PFSK-1 (cell line): ENCODE data around the gene SUPT3H.

Experiments used
- FOXP2 ChIP-seq: optimal IDR thresholded peaks from 2 replicates; pipeline ENCODE3; 2011; ENCODE audit warnings: borderline replicate concordance, control low read depth, inconsistent platforms; ENCODE audit not compliant: insufficient read depth; ENCODE audit errors: extremely low read length, extremely low read depth
- POLR2AphosphoS5 ChIP-seq: IDR thresholded peaks from 2 replicates; pipeline ENCODE4 v1.6.1; 2012; ENCODE audit warnings: low read depth, mild to moderate bottlenecking, control low read depth, low read length, moderate library complexity
- REST ChIP-seq, 2 experiments: IDR thresholded peaks; 2 replicates each; pipeline versions ENCODE4 v1.6.1 to v1.8.0; 2011 to 2012; ENCODE audit warnings: low read depth in 2 of 2, low read length in 2 of 2, control low read depth in 1 of 2, inconsistent platforms in 1 of 2, mild to moderate bottlenecking in 1 of 2, moderate library complexity in 1 of 2; ENCODE audit not compliant: insufficient read depth in 1 of 2
- SIN3A ChIP-seq: IDR thresholded peaks from 2 replicates; pipeline ENCODE4 v1.6.1; 2012; ENCODE audit warnings: mild to moderate bottlenecking, low read length, moderate library complexity, borderline replicate concordance; ENCODE audit not compliant: insufficient read depth
- TAF1 ChIP-seq: IDR thresholded peaks from 2 replicates; pipeline ENCODE4 v1.6.1; 2012; ENCODE audit warnings: low read length, control low read depth, borderline replicate concordance; ENCODE audit not compliant: insufficient read depth

SUPT3H gene

GRCh38 chr6:44809258-44809657 lies 568.5 kb downstream of the SUPT3H start:
- TF ChIP-seq REST (IDR thresholded peaks at IDR 0.05; ENCODE audit: insufficient read depth in 1 of 2, low read depth in 2 of 2, low read length in 2 of 2) (no peak), FOXP2 (no peak), SIN3A (no peak)

- TF ChIP-seq TAF1, result no peak
- TF ChIP-seq FOXP2, result no peak
- TF ChIP-seq SIN3A, result no peak
- TF ChIP-seq REST (IDR thresholded peaks at IDR 0.05; ENCODE audit: insufficient read depth in 1 of 2, low read depth in 2 of 2, low read length in 2 of 2), result no peak
- TF ChIP-seq POLR2AphosphoS5, result no peak
These were observed 569.6 kb downstream of the SUPT3H start for GRCh38 chr6:44808148-44808547.

GRCh38 chr6:44806656-44807055 lies 571.1 kb downstream of the SUPT3H start:
- TF ChIP-seq REST (IDR thresholded peaks at IDR 0.05; ENCODE audit: insufficient read depth in 1 of 2, low read depth in 2 of 2, low read length in 2 of 2) (no peak), FOXP2 (no peak), SIN3A (no peak), TAF1 (no peak), POLR2AphosphoS5 (no peak)

GRCh38 chr6:44805238-44805846 lies 572.4 kb downstream of the SUPT3H start:
- no peak for TF ChIP-seq FOXP2
- TF ChIP-seq POLR2AphosphoS5, result no peak
- no peak for TF ChIP-seq SIN3A
- TF ChIP-seq REST (IDR thresholded peaks at IDR 0.05; ENCODE audit: insufficient read depth in 1 of 2, low read depth in 2 of 2, low read length in 2 of 2), result no peak
- TF ChIP-seq TAF1, result no peak

- TF ChIP-seq SIN3A, result no peak
- TF ChIP-seq POLR2AphosphoS5, result no peak
- TF ChIP-seq FOXP2, result no peak
- no peak for TF ChIP-seq TAF1
These were observed 573.1 kb downstream of the SUPT3H start for GRCh38 chr6:44804546-44805159.
